Mesodermal cell (in vitro differentiated cells): ENCODE results near the gene CCDC91.

ENCODE experiments used
- H3K27ac ChIP-seq: 2 replicates; pipeline ENCODE4 v1.7.0; 2013; ENCODE audit warnings: mild to moderate bottlenecking, low read depth, low read length, moderate library complexity; ENCODE audit not compliant: severe bottlenecking
- H3K36me3 ChIP-seq: 2 replicates; pipeline ENCODE4 v1.7.1; 2013; ENCODE audit warnings: mild to moderate bottlenecking, low read length, moderate library complexity; ENCODE audit not compliant: control insufficient read depth, insufficient read depth
- H3K4me1 ChIP-seq: one replicate; pipeline ENCODE4 v1.7.1; 2013; ENCODE audit warnings: mild to moderate bottlenecking, low read length; ENCODE audit not compliant: insufficient read depth, control insufficient read depth, poor library complexity, severe bottlenecking
- H3K4me3 ChIP-seq: 2 replicates; pipeline ENCODE4 v1.7.0; 2013; ENCODE audit warnings: low read length, control low read depth, mild to moderate bottlenecking; ENCODE audit not compliant: insufficient read depth, poor library complexity, severe bottlenecking; ENCODE audit errors: extremely low read depth
- H3K9me3 ChIP-seq: 2 replicates; pipeline ENCODE4 v1.7.1; 2013; ENCODE audit warnings: mild to moderate bottlenecking, low read length, moderate library complexity; ENCODE audit not compliant: control insufficient read depth
- WGBS, 2 experiments: methylation state at CpG; one replicate each; pipeline ENCODE4 v1.1.5; 2013; ENCODE audit warnings: missing lambda C conversion rate in 2 of 2; ENCODE audit not compliant: insufficient coverage in 2 of 2; 5-methylcytosine and 5-hydroxymethylcytosine counted together

Gene CCDC91

GRCh38 chr12:28231248-28231647 is 41.0 kb downstream of the CCDC91 start:
- Histone ChIP-seq H3K36me3 (no peaks in the 10 kb centered on the region), H3K4me3 (no peak overlapping the region), H3K27ac (no peak overlapping the region), H3K9me3 (peaks cover under 1% of the 10 kb centered on the region), H3K4me1 (no peaks in the 10 kb centered on the region)

DNA sequence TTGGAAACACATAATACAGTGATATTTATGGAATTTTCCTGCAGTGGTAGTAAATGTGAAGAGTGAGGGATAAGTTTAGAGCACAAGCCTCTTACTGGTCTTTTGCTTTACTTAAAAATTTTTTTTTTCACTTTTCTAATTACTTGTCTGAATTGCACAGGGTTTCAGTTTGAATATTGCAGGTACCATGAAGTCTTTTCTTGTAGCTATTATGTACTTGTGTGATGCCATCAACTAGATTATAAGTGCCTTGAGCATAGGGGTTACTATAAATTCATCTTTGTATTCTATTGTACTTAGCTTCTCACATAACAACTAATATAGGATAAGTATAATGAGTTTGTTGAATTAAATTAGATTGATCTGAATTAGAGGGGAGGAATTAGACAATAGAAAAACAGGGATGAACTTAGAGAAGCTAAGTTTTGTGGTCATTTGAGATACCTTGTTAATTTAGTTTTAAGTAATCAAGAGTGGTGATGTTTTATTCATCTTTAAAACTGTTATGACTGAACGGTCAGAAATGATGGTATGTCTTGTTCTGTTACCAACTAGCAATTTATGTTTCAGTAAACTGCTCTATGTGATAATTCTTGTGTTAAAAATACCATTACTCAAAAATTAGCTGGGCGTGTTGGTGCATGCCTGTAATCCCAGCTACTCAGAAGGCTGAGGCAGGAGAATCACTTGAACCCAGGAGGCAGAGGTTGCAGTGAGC is 42.1 kb downstream of the CCDC91 start:
- Histone ChIP-seq H3K9me3 (no peaks in the 10 kb centered on the region), H3K4me1 (no peaks in the 10 kb centered on the region), H3K36me3 (no peaks in the 10 kb centered on the region), H3K27ac (no peak overlapping the region), H3K4me3 (no peak overlapping the region)
- WGBS, 2 experiments, result no CpG with 5 or more reads among the region's 2 CpGs

GRCh38 chr12:28234444-28234843 is 44.2 kb downstream of the CCDC91 start:
- Histone ChIP-seq H3K36me3 (no peaks in the 10 kb centered on the region), H3K27ac (no peak overlapping the region), H3K4me1 (no peaks in the 10 kb centered on the region), H3K4me3 (no peak overlapping the region), H3K9me3 (no peaks in the 10 kb centered on the region)

GRCh38 chr12:28235015-28235414 is 44.8 kb downstream of the CCDC91 start:
- Histone ChIP-seq H3K27ac (no peak overlapping the region), H3K4me3 (no peak overlapping the region), H3K9me3 (no peaks in the 10 kb centered on the region), H3K4me1 (no peaks in the 10 kb centered on the region), H3K36me3 (no peaks in the 10 kb centered on the region)
- WGBS, 2 experiments, result no CpG with 5 or more reads among the region's 1 CpG

DNA sequence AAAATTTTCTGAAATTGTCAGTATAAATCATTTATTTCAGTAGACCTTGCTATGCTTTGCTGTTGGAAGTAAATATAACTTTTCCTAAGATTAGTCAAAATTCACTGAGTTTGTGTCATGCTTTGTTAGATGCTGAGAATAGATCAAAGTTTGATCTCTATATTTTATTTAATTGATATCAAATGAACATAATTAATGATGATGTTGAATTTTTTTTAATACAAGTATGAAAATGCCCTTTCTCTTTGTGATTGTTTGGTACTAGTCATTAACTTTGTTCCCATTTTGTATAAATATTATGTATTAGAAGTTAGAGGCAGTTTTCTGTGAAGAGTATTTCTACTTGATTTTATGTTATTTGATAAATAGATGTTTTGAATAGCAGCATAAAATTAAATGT is 45.7 kb downstream of the CCDC91 start:
- Histone ChIP-seq H3K4me3 (no peak overlapping the region), H3K36me3 (no peaks in the 10 kb centered on the region), H3K27ac (no peak overlapping the region), H3K9me3 (no peaks in the 10 kb centered on the region), H3K4me1 (no peaks in the 10 kb centered on the region)

- no peaks in the 10 kb centered on the region for H3K36me3 ChIP-seq
- no peaks in the 10 kb centered on the region for H3K4me1 ChIP-seq
- no peak overlapping the region for H3K27ac ChIP-seq
- H3K9me3 ChIP-seq, result no peaks in the 10 kb centered on the region
- H3K4me3 ChIP-seq, result no peak overlapping the region
These were observed 47.2 kb downstream of the CCDC91 start for GRCh38 chr12:28237423-28237822.

- no peaks in the 10 kb centered on the region for H3K36me3 ChIP-seq
- H3K4me1 ChIP-seq, result no peaks in the 10 kb centered on the region
- WGBS, 2 experiments, result no CpG with 5 or more reads among the region's 3 CpGs
- H3K27ac ChIP-seq, result no peak overlapping the region
- no peak overlapping the region for H3K4me3 ChIP-seq
- no peaks in the 10 kb centered on the region for H3K9me3 ChIP-seq
These were observed 49.7 kb downstream of the CCDC91 start for GRCh38 chr12:28239918-28240317.

DNA sequence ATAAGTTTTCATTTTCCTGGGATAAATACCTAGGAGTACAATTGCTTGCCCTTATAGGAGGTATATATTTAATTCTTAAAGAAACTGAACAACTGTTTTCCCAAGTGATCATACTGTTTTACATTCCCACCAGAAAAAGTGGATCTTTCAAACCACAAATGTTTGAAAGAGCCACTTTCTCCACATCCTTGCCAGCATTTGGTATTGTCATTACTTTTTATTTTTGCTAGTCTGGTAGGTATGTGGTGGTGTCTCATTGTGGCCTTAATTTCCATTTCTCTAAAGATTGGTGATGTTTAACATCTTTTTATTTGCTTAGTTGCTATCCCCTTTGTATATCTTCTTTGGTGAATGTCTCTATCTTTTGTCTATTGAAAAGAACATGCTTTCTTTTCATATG is 50.6 kb downstream of the CCDC91 start:
- Histone ChIP-seq H3K36me3 (no peaks in the 10 kb centered on the region), H3K27ac (no peak overlapping the region), H3K9me3 (no peaks in the 10 kb centered on the region), H3K4me3 (no peak overlapping the region), H3K4me1 (no peaks in the 10 kb centered on the region)

DNA sequence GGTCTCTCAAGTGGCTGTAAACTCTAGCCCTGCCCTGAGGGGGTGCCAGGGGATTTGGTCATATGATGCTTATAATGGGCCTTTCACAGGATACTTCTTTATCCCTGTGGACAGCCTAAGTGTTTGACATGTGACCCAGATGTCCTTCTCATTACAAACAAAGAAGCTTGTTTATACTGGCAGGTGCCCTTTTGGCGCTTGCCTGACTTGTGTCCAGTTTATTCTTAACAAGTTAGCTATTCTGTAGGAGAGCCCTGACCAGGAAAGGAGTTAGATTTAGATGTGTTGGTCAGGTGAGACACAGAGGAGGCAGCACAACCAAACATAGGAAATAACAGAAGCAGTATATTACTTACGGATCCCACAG is 51.9 kb downstream of the CCDC91 start:
- WGBS, 2 experiments, result 100% methylated on average over 1 of the region's 2 CpGs; no CpG with 5 or more reads in 1 of the 2 experiments
- H3K4me3 ChIP-seq, result no peak overlapping the region
- H3K4me1 ChIP-seq, result no peaks in the 10 kb centered on the region
- H3K27ac ChIP-seq, result no peak overlapping the region
- H3K36me3 ChIP-seq, result no peaks in the 10 kb centered on the region
- no peaks in the 10 kb centered on the region for H3K9me3 ChIP-seq

GRCh38 chr12:28242496-28243309 is 52.4 kb downstream of the CCDC91 start:
- no peaks in the 10 kb centered on the region for H3K36me3 ChIP-seq
- H3K4me1 ChIP-seq, result no peaks in the 10 kb centered on the region
- no peak overlapping the region for H3K27ac ChIP-seq
- no peak overlapping the region for H3K4me3 ChIP-seq
- 76 to 85% methylated on average over 4 to 5 of the region's 9 CpGs for WGBS, 2 experiments
- H3K9me3 ChIP-seq, result no peaks in the 10 kb centered on the region

- no peaks in the 10 kb centered on the region for H3K9me3 ChIP-seq
- H3K4me1 ChIP-seq, result no peaks in the 10 kb centered on the region
- H3K4me3 ChIP-seq, result no peak overlapping the region
- WGBS, 2 experiments, result no CpG with 5 or more reads among the region's 2 CpGs
- H3K36me3 ChIP-seq, result no peaks in the 10 kb centered on the region
- no peak overlapping the region for H3K27ac ChIP-seq
These were observed 53.0 kb downstream of the CCDC91 start for GRCh38 chr12:28243310-28243633.
